Measurements from ENCODE around the gene ZNF341. TPM values are rescaled to one million over a fixed set of nuclear protein-coding genes. Genes with fewer than 3 reads are reported as not detected.

Gene ZNF341
- total and polyA plus RNA-seq, 2 of the 8 experiments (the other 6 are each of a cell fraction or from before 2014, with no cell fraction given): 5.8 to 6.4 TPM

DNA sequence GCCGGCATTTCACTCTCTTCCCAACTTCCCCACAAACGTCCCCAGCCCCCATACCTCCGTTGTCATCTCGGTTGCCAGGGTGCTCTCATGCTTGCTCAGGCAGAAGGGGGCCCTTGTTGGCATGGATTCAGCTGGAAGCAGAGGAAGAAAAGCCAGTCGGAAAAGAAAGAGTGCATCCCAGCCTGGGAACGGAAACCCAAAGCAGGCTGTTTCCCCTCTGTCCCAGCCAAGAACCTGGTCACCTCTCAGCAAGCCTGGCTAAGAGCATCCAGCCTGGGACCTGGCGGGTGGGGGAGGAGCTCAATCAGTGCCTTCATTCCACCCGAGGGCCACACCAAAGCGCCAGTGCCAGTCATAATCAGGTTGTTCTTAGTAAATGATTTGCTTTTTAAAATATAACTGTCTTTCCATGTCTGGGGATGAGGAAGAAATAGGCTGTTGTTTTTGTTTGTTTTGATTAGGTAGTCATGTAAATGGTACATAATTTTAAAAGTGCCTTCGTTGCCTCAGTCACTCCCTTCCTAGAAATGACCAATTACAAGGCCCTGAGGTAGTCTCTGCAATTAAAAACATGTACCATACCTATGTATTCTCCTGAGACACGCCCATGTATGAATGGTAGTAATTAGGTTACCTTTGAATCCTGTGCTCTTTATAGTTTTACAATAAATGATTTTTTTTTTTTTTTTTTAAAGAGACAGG, 100.5 kb downstream of the ZNF341 start:
- Histone ChIP-seq H3K9ac (replicated peaks in 1 of 4; ENCODE audit: extremely low read depth in 1 of 4, low read depth in 3 of 4, low read length in 3 of 4) (no peak overlapping the region), H3K27ac (ENCODE audit: low read depth, low read length) (no peak overlapping the region), H3K14ac (ENCODE audit: insufficient read length) (no peak overlapping the region), H4K91ac (replicated peaks; ENCODE audit: insufficient read length, low read length) (no peak overlapping the region), H3K56ac (replicated peaks; ENCODE audit: insufficient read length, low read depth, low read length) (no peak overlapping the region), H2AK5ac (ENCODE audit: low read depth, low read length) (no peak overlapping the region), H3K23me2 (ENCODE audit: low read depth, low read length) (no peaks in the 10 kb centered on the region), H3K36me3 (ENCODE audit: control insufficient read depth in 2 of 4, insufficient read depth in 4 of 4, low read length in 3 of 4) (no peaks in the 10 kb centered on the region; a peak in 1 of 8 replicates), H2BK120ac (replicated peaks; ENCODE audit: low read depth, low read length) (no peak overlapping the region), H3K4me2 (ENCODE audit: insufficient read depth in 1 of 2, low read depth in 2 of 2, low read length in 2 of 2) (peak overlapping the region in 1 of 2 experiments; percentile 8; a peak in 1 of 4 replicates), H4K8ac (ENCODE audit: extremely low read depth, insufficient read depth, low read length) (no peak overlapping the region), H4K20me1 (replicated peaks in 1 of 2; ENCODE audit: control insufficient read depth in 1 of 2, insufficient read depth in 2 of 2, low read length in 2 of 2) (peaks cover 0 to 8% of the 10 kb centered on the region in 2 experiments), H3K27me3 (replicated peaks in 1 of 4; ENCODE audit: control insufficient read depth in 3 of 4, extremely low read depth in 1 of 4, insufficient read depth in 3 of 4, low read length in 3 of 4) (no peaks in the 10 kb centered on the region), H2BK12ac (ENCODE audit: low read depth, low read length) (no peak overlapping the region), H2BK5ac (ENCODE audit: low read depth, low read length) (no peak overlapping the region), H3K4ac (replicated peaks; ENCODE audit: insufficient read length, low read depth, low read length) (no peak overlapping the region), H2AFZ (ENCODE audit: low read length) (no peak overlapping the region), H4K5ac (ENCODE audit: insufficient read length, low read depth, low read length) (no peak overlapping the region), H3K4me1 (replicated peaks in 1 of 4; ENCODE audit: control insufficient read depth in 3 of 4, insufficient read depth in 4 of 4, low read length in 3 of 4) (peaks cover 3 to 10% (median 5%) of the 10 kb centered on the region in 4 experiments; a peak in 4 of 7 replicates), H3K79me2 (ENCODE audit: control insufficient read depth in 1 of 2, insufficient read depth in 2 of 2, low read length in 2 of 2) (peaks cover 0 to 55% of the 10 kb centered on the region in 2 experiments; a peak in 2 of 4 replicates), H3K9me3 (ENCODE audit: insufficient read depth in 2 of 2, low read depth in 1 of 2, low read length in 1 of 2) (no peaks in the 10 kb centered on the region), H3K18ac (ENCODE audit: extremely low read depth, low read length) (no peak overlapping the region), H3K4me3 (ENCODE audit: extremely low read depth in 1 of 4, insufficient read depth in 2 of 4, low read depth in 3 of 4, low read length in 4 of 4) (no peak overlapping the region), H2BK20ac (ENCODE audit: low read length) (no peak overlapping the region), H3K23ac (ENCODE audit: insufficient read length) (no peak overlapping the region), H3K79me1 (ENCODE audit: low read depth, low read length) (peaks cover 21% of the 10 kb centered on the region), H2BK15ac (ENCODE audit: low read length) (no peak overlapping the region)
- POLR2A ChIA-PET (ENCODE audit: partially characterized antibody): no interaction called here
- DNase-seq (ENCODE audit: low read depth in 1 of 2, low spot score in 2 of 2): no peak
- WGBS, 2 experiments (ENCODE audit: extremely low coverage in 1 of 2, insufficient coverage in 1 of 2, insufficient read length in 1 of 2, insufficient replicate concordance in 2 of 2, low coverage in 1 of 2, low lambda C conversion rate in 2 of 2, missing lambda C conversion rate in 1 of 2): 72% methylated on average over 11 of the region's 11 CpGs; no CpG with 5 or more reads in 1 of the 2 experiments
- FAIRE-seq: no peak
- CTCF ChIA-PET (ENCODE audit: partially characterized antibody): interaction anchor here (0.6 to 1.5 kb wide), 9 partner anchors 7 to 190 kb away, joined by 3 to 5 read pairs (median 3); partner anchors contain the start of gene CHMP4B
- no peak for TF ChIP-seq POU5F1 (IDR thresholded peaks at IDR 0.05; ENCODE audit: low read depth, low read length)
- no peak for TF ChIP-seq CHD2 (IDR thresholded peaks at IDR 0.05; ENCODE audit: low read length)
- TF ChIP-seq PHF8 (conservative IDR thresholded peaks at IDR 0.05; ENCODE audit: low read depth, low read length): no peak
- no peak for TF ChIP-seq BCL11A (IDR thresholded peaks at IDR 0.05; ENCODE audit: low read depth in 2 of 2, low read length in 2 of 2)
- no peak for TF ChIP-seq EP300 (IDR thresholded peaks at IDR 0.05; ENCODE audit: borderline replicate concordance in 1 of 2, low read depth in 2 of 2, low read length in 2 of 2)
- TF ChIP-seq NRF1 (IDR thresholded peaks at IDR 0.05; ENCODE audit: low read depth, low read length): no peak
- no peak for TF ChIP-seq ASH2L (IDR thresholded peaks at IDR 0.05; ENCODE audit: low read length)
- TF ChIP-seq, protein P1, sequence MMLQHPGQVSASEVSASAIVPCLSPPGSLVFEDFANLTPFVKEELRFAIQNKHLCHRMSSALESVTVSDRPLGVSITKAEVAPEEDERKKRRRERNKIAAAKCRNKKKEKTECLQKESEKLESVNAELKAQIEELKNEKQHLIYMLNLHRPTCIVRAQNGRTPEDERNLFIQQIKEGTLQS (IDR thresholded peaks at IDR 0.05; ENCODE audit: insufficient read depth, low read depth, low read length): no peak
- no peak for TF ChIP-seq TCF12 (IDR thresholded peaks at IDR 0.05; ENCODE audit: low read depth, low read length)
- TF ChIP-seq HDAC2 (IDR thresholded peaks at IDR 0.05; ENCODE audit: borderline replicate concordance in 1 of 2, low read depth in 2 of 2, low read length in 2 of 2): no peak

All from H1 (cell line).